Measurements from ENCODE around the gene PRKCA. TPM values are rescaled to one million over a fixed set of nuclear protein-coding genes. Genes with fewer than 3 reads are reported as not detected.

PRKCA gene
- total and polyA plus RNA-seq, 9 donors, result 9.1 to 67.6 (median 37.2) TPM

GRCh38 chr17:66524877-66525276, 222.5 kb downstream of the PRKCA start:
- no peak overlapping the region for H3K4me3 ChIP-seq
- intact Hi-C loops (cut with DNase I), result no loop called here
- H3K27ac ChIP-seq, result no peak overlapping the region
- no peaks in the 10 kb centered on the region for H3K36me3 ChIP-seq
- H3K9me3 ChIP-seq, result no peaks in the 10 kb centered on the region
- DNase-seq, result no peak
- peaks cover 12% of the 10 kb centered on the region for H3K4me1 ChIP-seq (ENCODE audit: insufficient read depth)
- no peaks in the 10 kb centered on the region for H3K27me3 ChIP-seq
- 94 to 98% (median 98%) methylated on average over 2 of the region's 2 CpGs for WGBS, 3 donors
- TF ChIP-seq CTCF (IDR thresholded peaks at IDR 0.05) (no peak), POLR2A (IDR thresholded peaks at IDR 0.05) (no peak), EP300 (IDR thresholded peaks at IDR 0.05) (no peak)

DNA sequence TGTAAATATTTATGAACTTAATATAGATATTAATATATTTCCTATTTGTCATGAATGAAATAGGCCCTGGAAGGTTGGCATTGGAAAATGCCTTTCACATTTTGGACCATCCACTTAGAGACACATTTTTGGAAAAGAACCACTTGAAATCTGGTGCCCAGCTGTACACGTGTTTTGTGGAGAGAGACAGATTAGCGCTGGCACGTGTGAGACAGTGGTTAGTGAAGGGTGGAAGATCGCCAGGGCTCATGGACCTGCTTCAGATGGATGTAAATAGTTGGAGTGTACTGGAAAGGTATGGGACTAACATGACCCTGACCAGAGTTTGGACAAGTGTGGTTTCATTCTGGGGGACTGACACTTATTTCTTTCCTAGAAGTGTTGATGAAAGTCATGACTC, 222.9 kb downstream of the PRKCA start:
- H3K4me1 ChIP-seq (ENCODE audit: insufficient read depth), result peaks cover 12% of the 10 kb centered on the region
- no peaks in the 10 kb centered on the region for H3K27me3 ChIP-seq
- 66 to 84% (median 72%) methylated on average over 4 of the region's 4 CpGs for WGBS, 3 donors
- H3K27ac ChIP-seq, result no peak overlapping the region
- DNase-seq, result no peak
- no peaks in the 10 kb centered on the region for H3K36me3 ChIP-seq
- no peaks in the 10 kb centered on the region for H3K9me3 ChIP-seq
- no peak overlapping the region for H3K4me3 ChIP-seq
- TF ChIP-seq EP300 (IDR thresholded peaks at IDR 0.05), result no peak
- TF ChIP-seq CTCF (IDR thresholded peaks at IDR 0.05), result no peak
- no peak for TF ChIP-seq POLR2A (IDR thresholded peaks at IDR 0.05)
- intact Hi-C loops (cut with DNase I), result no loop called here

DNA sequence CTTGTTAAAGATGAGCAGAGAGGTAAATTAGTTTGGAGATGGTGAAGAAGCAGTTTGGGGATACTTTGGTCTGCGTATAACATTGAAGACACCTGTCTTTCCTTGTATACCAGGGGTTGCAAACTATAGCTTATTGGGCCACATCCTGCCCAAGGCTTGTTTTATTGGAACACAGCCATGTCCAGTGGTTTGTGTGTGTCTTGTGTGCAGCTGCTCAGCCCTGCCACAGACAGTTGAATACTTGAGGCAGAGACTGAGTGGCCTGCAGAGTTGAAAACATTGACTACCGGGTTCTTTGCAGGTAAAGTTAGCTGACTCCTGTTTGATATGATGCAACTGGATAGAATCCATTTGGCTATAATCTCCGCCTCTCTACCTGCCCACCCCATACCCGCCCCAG, 224.4 kb downstream of the PRKCA start:
- Histone ChIP-seq H3K36me3 (no peaks in the 10 kb centered on the region), H3K27ac (no peak overlapping the region), H3K9me3 (no peaks in the 10 kb centered on the region), H3K4me3 (no peak overlapping the region), H3K27me3 (no peaks in the 10 kb centered on the region), H3K4me1 (ENCODE audit: insufficient read depth) (peaks cover 12% of the 10 kb centered on the region)
- TF ChIP-seq CTCF (IDR thresholded peaks at IDR 0.05) (no peak), EP300 (IDR thresholded peaks at IDR 0.05) (no peak), POLR2A (IDR thresholded peaks at IDR 0.05) (no peak)
- 93 to 96% (median 94%) methylated on average over 4 of the region's 4 CpGs for WGBS, 3 donors
- DNase-seq, result no peak
- intact Hi-C loops (cut with DNase I), result no loop called here

- 95 to 98% (median 98%) methylated on average over 5 of the region's 5 CpGs for WGBS, 3 donors
- Histone ChIP-seq H3K9me3 (no peaks in the 10 kb centered on the region), H3K27ac (no peak overlapping the region), H3K36me3 (no peaks in the 10 kb centered on the region), H3K4me3 (no peak overlapping the region), H3K27me3 (no peaks in the 10 kb centered on the region), H3K4me1 (ENCODE audit: insufficient read depth) (peaks cover 10% of the 10 kb centered on the region)
- TF ChIP-seq EP300 (IDR thresholded peaks at IDR 0.05) (no peak), CTCF (IDR thresholded peaks at IDR 0.05) (no peak), POLR2A (IDR thresholded peaks at IDR 0.05) (no peak)
- intact Hi-C loops (cut with DNase I), result no loop called here
- no peak for DNase-seq
These were observed 224.9 kb downstream of the PRKCA start for GRCh38 chr17:66527335-66527734.

Measured in ovary (tissue), 9 donors.